Breast epithelium (tissue), 4 donors: ENCODE measurements around the gene FNDC3B. TPM values are rescaled to one million over a fixed set of nuclear protein-coding genes. Genes with fewer than 3 reads are reported as not detected.

ENCODE experiments used
- DNase-seq, 2 donors: peaks; one replicate each; pipeline ENCODE4 v3.0.0-alpha.2; 2019; ENCODE audit warnings: low spot score in 2 of 2
- H3K27ac ChIP-seq, 2 donors: fragments of 200-600 bp; sonication (generic) in 1 of 2; one replicate each; pipeline ENCODE4 v1.5.1; 2016 to 2019; ENCODE audit warnings: mild to moderate bottlenecking in 1 of 2
- H3K27me3 ChIP-seq, 2 donors: fragments of 200-600 bp; sonication (generic) in 1 of 2; one replicate each; pipeline versions ENCODE4 v1.5.1 to v1.6.0; 2017 to 2019; ENCODE audit warnings: control low read depth in 1 of 2, mild to moderate bottlenecking in 1 of 2
- H3K36me3 ChIP-seq: fragments of 200-600 bp; one replicate; pipeline ENCODE4 v1.5.1; 2019
- H3K4me1 ChIP-seq, 2 donors: fragments of 200-600 bp; sonication (generic); one replicate each; pipeline ENCODE4 v1.5.1; 2016 to 2019; ENCODE audit warnings: control low read depth in 1 of 2
- H3K4me3 ChIP-seq, 3 donors: fragments of 200-600 bp; sonication (generic); 1 replicate in 2 of 3; 2 replicates in 1 of 3; pipeline ENCODE4 v1.5.1; 2016 to 2019; ENCODE audit warnings: mild to moderate bottlenecking in 3 of 3, moderate library complexity in 2 of 3
- H3K9me3 ChIP-seq, 2 donors: fragments of 200-600 bp; sonication (generic) in 1 of 2; one replicate each; pipeline ENCODE4 v1.5.1; 2016 to 2019; ENCODE audit warnings: control low read depth in 1 of 2
- POLR2A ChIP-seq: fragments of 450-650 bp; IDR thresholded peaks from one replicate; pipeline ENCODE4 v1.6.1; 2016; ENCODE audit warnings: antibody characterized with exemption, mild to moderate bottlenecking, moderate library complexity
- POLR2AphosphoS5 ChIP-seq, 3 donors: sonication (generic); formaldehyde crosslinking; IDR thresholded peaks; one replicate each; pipeline ENCODE4 v1.6.1; 2017; ENCODE audit warnings: antibody characterized with exemption in 3 of 3
- intact Hi-C: fragments of 100-400 bp; cut with DNase I; formaldehyde crosslinking; loops from one replicate; pipeline ENCODE4 v1.15.1; 2023; ENCODE audit warnings: low total_unique reads
- total RNA-seq, 3 donors: library from RNA; depleted of rRNA; stranded (reverse); fragments of >200 nt; gene quantifications; one replicate each; pipeline ENCODE4 v1.1.0, GENCODE V29; 2016
- TF ChIP-seq, protein P1 (sequence below), 3 donors: fragments of 450-650 bp; IDR thresholded peaks; one replicate each; pipeline ENCODE4 v1.5.1; 2016 to 2017; ENCODE audit warnings: antibody characterized with exemption in 3 of 3, mild to moderate bottlenecking in 3 of 3, moderate library complexity in 3 of 3

FNDC3B gene
- total RNA-seq, 3 donors from 2014 or later, result 131 to 172 (median 149) TPM

DNA sequence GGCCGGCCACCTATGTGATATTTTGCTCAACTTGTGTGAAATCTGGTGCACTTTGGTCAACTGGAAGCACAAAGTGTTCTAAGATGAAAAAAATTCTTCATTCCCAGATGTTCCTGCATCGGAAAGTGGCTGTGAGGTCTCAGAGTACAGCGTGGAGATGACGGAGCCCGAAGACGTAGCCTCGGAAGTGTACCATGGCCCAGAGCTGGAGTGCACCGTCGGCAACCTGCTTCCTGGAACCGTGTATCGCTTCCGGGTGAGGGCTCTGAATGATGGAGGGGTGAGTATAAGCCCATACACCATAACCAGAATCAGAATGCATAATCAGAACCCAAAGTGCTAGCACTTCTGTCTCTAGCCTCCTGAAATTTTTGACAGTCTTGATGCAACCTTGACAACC, 304.6 kb downstream of the FNDC3B start:
- no peak overlapping the region for H3K4me3 ChIP-seq
- TF ChIP-seq POLR2AphosphoS5 (IDR thresholded peaks at IDR 0.05) (no peak), POLR2A (no peak)
- TF ChIP-seq, protein P1, sequence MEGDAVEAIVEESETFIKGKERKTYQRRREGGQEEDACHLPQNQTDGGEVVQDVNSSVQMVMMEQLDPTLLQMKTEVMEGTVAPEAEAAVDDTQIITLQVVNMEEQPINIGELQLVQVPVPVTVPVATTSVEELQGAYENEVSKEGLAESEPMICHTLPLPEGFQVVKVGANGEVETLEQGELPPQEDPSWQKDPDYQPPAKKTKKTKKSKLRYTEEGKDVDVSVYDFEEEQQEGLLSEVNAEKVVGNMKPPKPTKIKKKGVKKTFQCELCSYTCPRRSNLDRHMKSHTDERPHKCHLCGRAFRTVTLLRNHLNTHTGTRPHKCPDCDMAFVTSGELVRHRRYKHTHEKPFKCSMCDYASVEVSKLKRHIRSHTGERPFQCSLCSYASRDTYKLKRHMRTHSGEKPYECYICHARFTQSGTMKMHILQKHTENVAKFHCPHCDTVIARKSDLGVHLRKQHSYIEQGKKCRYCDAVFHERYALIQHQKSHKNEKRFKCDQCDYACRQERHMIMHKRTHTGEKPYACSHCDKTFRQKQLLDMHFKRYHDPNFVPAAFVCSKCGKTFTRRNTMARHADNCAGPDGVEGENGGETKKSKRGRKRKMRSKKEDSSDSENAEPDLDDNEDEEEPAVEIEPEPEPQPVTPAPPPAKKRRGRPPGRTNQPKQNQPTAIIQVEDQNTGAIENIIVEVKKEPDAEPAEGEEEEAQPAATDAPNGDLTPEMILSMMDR (IDR thresholded peaks at IDR 0.05), result no peak
- DNase-seq, result no peak
- H3K4me1 ChIP-seq, result no peaks in the 10 kb centered on the region
- no peaks in the 10 kb centered on the region for H3K27me3 ChIP-seq
- H3K36me3 ChIP-seq, result no peaks in the 10 kb centered on the region
- H3K27ac ChIP-seq, result no peak overlapping the region
- no peaks in the 10 kb centered on the region for H3K9me3 ChIP-seq
- intact Hi-C loops, result no loop called here

DNA sequence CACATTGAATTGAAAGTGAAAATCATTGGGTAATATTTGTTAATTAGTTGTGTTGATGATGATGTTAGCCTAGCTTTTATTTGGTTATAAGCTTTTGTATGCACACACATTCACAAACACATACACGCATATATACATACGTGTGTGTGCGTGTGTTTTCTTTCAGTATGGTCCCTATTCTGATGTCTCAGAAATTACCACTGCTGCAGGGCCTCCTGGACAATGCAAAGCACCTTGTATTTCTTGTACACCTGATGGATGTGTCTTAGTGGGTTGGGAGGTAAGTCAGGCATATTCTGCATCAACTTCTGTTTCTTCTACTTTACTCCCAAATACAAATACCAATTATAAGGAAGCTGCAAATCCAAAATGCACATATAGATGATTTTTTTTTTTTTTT, 306.8 kb downstream of the FNDC3B start:
- TF ChIP-seq POLR2A (no peak), POLR2AphosphoS5 (IDR thresholded peaks at IDR 0.05) (no peak)
- TF ChIP-seq, protein P1 (IDR thresholded peaks at IDR 0.05), result no peak
- H3K9me3 ChIP-seq, result no peaks in the 10 kb centered on the region
- no peaks in the 10 kb centered on the region for H3K4me1 ChIP-seq
- H3K27me3 ChIP-seq, result no peaks in the 10 kb centered on the region
- H3K27ac ChIP-seq, result no peak overlapping the region
- DNase-seq, result no peak
- H3K36me3 ChIP-seq, result no peaks in the 10 kb centered on the region
- intact Hi-C loops, result no loop called here
- no peak overlapping the region for H3K4me3 ChIP-seq

DNA sequence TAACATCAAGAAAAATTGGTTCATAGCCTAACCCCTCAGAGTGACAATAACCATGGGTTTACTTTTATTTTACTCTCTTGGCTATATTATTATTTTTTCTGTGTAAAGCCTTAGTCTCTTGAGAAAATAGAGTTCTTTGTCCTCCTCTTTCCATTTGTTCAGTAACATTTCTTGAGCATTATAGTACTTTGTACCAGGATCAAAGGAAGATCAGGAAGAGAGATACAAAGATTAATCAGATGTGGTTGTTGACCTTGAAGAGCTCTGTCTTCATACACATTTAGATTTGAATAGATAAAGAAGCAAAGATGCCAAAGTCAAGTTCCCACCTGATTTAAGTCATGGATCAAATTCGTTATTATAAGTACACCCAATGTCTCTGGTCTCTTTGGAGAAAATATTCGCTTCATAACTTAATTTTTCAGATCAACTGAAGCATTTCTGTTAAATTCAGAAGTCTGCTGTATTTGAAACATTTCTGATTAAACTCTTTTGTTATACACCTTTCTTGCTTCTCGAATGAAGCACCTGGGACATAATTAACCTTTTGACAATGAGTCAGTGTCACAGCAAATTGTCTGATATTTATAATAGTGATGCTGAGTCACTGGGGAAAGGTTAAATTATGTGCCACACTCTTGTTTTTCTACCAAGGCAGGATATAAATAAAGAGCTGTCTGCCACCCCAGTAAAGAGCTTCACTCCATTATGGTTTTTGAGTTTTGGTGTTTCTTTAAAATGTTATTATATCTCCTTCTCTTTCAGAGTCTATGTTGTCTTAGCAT, 308.7 kb downstream of the FNDC3B start:
- TF ChIP-seq POLR2AphosphoS5 (IDR thresholded peaks at IDR 0.05) (no peak), POLR2A (no peak)
- TF ChIP-seq, protein P1 (IDR thresholded peaks at IDR 0.05), result no peak
- H3K36me3 ChIP-seq, result no peaks in the 10 kb centered on the region
- no peaks in the 10 kb centered on the region for H3K27me3 ChIP-seq
- DNase-seq, result no peak
- no peak overlapping the region for H3K4me3 ChIP-seq
- intact Hi-C loops, result no loop called here
- no peaks in the 10 kb centered on the region for H3K9me3 ChIP-seq
- no peak overlapping the region for H3K27ac ChIP-seq
- no peaks in the 10 kb centered on the region for H3K4me1 ChIP-seq

DNA sequence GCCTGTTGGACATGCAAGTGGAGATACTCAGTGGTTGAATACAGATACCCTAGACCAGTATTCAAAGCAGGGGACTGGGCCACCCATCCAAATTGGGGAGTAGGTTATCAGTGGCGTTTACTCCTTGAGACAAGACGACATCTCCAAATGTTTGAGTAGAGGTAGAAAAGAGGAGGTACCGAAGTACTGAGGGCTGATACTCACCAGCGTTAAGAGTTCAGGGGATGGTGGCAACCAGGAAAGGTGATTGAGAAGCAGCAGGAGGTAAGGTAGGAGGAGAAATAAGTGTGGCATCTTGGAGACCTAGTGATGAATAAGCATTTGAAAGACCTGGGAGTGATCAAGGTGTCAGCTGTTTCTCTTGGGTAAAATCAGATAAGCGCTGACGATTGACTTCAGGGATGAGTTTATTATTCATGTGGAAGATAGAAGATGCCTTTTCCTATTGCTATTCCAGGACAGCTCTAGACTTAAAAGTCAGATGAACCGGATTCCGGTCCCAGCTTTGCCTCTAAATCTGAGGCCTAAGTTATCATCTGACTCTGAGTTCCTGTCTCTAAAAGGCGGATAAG, 312.6 kb downstream of the FNDC3B start:
- Histone ChIP-seq H3K27ac (no peak overlapping the region), H3K9me3 (no peaks in the 10 kb centered on the region), H3K4me1 (no peaks in the 10 kb centered on the region), H3K36me3 (no peaks in the 10 kb centered on the region), H3K4me3 (no peak overlapping the region), H3K27me3 (no peaks in the 10 kb centered on the region)
- intact Hi-C loops, result no loop called here
- TF ChIP-seq, protein P1 (IDR thresholded peaks at IDR 0.05), result no peak
- no peak for TF ChIP-seq POLR2AphosphoS5 (IDR thresholded peaks at IDR 0.05)
- no peak for TF ChIP-seq POLR2A
- no peak for DNase-seq

DNA sequence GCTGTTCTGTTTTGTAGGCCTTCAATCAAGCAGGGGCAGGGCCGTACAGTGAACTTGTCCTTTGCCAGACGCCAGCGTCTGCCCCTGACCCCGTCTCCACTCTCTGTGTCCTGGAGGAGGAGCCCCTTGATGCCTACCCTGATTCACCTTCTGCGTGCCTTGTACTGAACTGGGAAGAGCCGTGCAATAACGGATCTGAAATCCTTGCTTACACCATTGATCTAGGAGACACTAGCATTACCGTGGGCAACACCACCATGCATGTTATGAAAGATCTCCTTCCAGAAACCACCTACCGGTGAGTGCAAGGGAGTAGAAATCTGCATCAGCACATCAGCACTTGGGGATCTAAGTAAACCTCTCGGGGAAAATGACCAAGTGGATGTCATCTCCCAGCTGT, 313.4 kb downstream of the FNDC3B start:
- H3K9me3 ChIP-seq, result no peaks in the 10 kb centered on the region
- no peak overlapping the region for H3K4me3 ChIP-seq
- H3K27me3 ChIP-seq, result no peaks in the 10 kb centered on the region
- H3K36me3 ChIP-seq, result no peaks in the 10 kb centered on the region
- H3K4me1 ChIP-seq, result no peaks in the 10 kb centered on the region
- TF ChIP-seq, protein P1 (IDR thresholded peaks at IDR 0.05), result no peak
- TF ChIP-seq POLR2A (no peak), POLR2AphosphoS5 (IDR thresholded peaks at IDR 0.05) (no peak)
- intact Hi-C loops, result no loop called here
- H3K27ac ChIP-seq, result no peak overlapping the region
- no peak for DNase-seq
